HG02852 (cell line): ENCODE data around the gene IFT74.
"Not testable (repeated sequence)": the region's sequence is repeated elsewhere in the genome, so short reads cannot be mapped to it uniquely, and the experiment has no call there.

Experiments used
- ATAC-seq: cut with Tn5 transposase; IDR thresholded peaks from one replicate; pipeline ENCODE4 v1.9.1; 2021; ENCODE audit warnings: mild to moderate bottlenecking, moderate library complexity; ENCODE audit not compliant: unreplicated experiment

IFT74 gene

DNA sequence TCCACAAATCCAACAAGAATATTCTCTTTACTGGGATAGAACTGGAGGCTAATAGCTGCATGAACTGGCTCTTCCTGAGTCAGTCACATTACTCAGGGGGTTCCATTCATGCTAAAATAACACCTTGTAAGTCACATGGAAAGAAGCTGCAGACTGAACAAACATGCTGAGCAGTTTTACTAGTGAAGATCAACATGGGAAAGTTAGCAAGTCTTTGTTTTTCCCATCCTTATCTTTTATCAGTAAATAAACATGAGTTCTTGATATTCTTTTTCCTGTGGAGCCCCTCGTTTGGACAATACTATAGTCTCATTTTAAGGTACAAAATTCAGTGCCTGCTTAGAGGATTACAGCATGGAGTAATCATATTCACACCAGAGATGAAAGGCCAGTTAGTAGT is 109.1 kb downstream of the IFT74 start:
- ATAC-seq, result no peak

DNA sequence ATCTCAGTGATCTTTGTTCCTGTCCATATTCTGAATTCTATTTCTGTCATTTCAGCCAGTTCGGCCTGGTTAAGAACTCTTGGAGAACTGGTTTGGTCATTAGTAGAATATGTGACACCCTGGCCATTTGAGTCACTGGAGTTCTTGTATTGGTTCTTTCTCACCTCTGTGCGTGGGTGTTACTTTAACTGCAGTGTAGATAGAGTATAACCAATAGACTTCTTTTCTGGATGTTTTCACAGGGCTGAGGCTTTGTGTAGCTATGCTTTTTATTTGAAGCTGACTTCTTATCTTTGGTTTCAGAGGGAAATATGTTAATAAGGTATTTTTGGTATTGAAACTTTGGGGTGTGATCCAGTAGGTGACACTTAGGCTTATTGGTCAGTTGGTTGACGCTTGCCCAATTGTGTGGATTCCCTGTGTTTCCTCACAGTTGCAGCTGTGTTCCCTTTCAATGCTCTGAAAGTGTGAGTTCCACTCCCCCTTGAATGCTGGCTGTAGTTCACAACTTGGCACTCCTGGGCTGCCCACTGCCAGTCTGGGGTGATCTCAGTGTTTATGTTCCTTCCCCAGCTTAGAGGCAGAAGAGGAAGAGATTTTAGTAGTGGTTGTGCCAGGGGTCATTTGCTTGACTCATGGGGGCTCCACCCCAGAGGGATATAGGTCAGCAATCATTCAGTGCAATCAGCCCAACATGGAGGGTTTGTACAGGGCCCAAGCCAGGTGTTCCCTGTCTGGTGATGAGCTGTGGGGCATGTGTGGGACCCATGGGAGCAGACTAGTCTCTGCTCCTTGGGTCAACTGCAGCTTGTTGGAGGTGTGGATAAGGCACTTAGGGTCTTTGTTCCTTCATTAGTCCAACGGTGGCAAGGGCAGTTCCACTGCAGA is 117.9 kb downstream of the IFT74 start:
- no peak for ATAC-seq

DNA sequence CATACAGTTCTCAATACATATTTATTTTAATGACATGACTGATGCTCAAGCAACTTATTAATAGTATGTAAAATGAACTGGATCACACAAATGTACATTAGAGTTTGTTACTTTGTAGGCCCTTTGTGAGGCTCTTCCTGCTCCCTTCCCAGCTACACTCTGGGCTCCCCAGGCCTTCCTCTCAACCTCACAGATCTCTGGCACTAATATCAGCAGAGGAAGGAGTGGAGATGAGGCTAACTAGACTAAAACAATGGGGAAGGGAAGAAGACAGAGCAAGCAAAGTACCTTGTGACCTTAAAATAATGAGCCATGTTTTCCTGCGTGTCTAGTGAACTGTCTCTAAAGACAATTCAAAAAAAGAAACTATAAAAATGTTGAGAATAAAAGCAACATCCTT is 122.5 kb downstream of the IFT74 start:
- ATAC-seq, result no peak

DNA sequence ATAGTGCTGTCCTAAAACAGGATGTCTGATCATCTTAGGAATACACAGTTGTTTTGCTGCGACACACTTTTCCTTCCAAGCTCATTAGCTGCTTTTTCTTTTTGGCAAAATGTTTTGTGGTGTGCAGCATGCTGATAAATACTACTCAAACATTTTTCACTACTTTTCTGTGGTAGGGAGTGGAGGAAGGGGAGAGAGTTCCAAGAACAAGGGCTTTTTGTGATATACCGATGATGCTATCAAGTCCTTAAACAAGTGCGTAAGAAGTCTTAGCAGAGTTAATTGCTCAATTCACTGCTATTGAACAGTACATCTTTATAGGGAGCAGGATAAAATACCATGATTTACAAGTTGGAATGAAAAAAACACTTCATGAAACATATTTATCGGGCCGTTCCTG is 129.2 kb downstream of the IFT74 start:
- ATAC-seq, result no peak

DNA sequence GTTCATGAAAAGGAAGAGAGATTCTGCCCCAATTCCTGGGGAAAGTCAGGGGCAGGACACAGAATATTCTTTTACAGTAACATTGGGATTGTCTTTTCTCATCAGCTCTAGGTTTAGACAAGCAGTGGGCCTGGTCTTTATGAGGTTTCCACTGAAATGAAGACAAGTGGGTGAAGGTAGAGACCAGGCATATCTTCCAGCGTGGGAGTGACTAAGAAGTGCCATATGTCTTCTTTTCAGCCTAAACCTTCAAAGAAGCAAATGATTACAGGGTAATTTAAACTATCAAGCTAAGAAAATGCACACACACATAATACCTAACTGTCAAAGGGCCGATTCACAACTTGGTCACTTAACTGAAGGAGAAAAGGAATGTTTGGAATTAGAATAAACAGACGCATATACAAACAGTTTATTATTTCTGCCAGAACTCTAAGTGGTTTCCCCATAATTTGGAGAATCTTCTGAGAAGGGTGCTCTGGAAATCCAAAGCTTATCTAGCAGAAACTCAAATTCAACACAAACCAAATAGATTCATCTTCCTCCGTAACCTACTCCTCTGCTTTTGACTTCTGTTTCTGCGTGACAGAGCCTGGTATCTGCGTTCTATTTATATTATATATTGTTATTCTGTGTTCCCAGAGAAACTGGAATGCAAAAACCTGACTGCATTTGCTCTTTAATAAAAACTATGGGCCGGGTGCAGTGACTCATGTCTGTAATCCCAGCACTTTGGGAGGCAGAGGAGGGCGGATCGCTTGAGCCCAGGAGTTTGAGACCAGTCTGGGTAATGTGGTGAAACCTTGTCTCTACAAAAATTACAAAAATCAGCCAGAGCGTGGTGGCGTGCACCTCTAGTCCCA is 130.8 kb downstream of the IFT74 start:
- no peak for ATAC-seq

DNA sequence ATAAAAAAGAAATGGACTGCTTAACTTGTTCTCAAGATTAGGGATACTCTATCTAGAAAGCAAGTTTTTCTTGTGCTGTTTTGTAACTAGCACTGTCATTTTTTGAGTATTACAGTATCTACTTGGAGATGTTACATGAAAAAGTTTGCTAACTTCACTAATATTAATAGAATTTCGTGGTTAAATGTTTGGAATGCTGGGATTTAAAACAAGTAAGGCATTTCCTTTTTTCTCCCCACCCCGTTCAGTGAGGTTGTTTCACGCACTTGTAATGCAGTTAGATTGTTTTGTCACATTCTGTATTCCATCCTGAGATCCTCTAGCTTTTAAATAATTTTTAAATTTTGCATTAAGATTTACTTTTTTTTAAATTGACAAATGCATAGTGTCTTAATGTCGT is 132.8 kb downstream of the IFT74 start:
- no peak for ATAC-seq

DNA sequence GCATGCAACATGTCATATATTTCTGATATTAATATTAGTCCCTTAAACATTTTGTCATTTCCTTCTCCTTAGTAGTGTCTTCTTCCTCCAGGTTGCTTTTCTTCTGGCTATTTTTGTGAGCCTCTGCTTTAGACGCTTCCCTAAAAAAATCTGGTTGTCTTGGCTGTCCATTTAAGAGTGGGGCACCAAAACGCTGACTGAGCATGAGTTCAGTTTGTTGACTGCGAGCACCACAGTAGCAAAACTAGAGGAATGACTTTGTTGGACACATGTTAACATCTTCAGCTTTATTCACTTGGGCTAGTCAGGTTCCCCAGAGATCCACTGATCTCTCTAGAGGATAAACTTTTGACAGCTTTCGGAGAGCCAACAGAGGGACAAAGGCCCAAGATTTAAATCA is 133.5 kb downstream of the IFT74 start:
- no peak for ATAC-seq

DNA sequence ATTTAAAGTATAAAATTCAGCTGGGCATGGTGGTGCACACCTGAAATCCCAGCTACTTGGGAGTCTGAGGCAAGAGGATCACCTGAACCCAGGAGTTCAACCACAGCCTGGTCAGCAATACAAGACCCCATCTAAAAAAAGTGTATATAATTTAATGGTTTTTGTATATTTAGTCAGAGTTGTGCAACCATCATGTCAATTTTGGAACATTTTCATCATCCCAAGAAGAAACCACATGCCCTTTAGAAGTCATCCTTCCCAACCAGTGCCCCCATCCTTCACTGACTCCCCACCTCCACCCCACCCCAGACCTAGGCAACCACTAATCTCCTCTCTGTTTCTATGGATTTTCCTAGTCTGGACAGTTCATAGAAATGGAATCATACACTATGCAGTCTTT is 134.0 kb downstream of the IFT74 start:
- no peak for ATAC-seq

DNA sequence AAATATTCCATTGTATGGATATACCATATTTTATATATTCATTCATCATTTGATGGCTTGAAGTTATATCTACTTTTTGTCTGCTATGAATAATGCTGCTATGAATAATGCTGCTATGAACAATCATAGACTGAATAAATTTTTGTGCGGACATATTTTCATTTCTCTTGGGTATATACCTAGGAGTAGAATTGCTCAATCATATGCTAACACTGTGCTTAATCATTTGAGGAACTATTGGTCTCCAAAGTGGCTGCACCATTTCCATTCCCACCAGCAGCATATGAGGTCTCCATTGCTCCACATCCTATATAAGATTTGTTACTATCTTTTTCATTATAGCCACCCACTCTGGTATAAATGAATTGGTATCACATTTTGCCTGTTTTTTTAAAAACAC is 134.5 kb downstream of the IFT74 start:
- ATAC-seq, result no peak

DNA sequence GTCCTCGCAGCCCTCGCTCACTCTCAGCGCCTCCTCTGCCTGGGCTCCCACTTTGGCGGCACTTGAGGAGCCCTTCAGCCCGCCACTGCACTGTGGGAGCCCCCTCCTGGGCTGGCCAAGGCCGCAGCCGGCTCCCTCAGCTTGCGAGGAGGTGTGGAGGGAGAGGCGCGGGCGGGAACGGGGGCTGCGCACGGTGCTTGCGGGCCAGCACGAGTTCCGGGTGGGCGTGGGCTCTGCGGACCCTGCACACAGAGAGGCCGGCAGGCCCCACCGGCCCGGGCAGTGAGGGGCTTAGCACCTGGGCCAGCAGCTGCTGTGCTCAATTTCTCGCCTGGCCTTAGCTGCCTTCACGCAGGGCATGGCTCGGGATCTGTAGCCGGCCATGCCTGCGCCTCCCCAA is 136.3 kb downstream of the IFT74 start:
- ATAC-seq, result not testable (repeated sequence)

DNA sequence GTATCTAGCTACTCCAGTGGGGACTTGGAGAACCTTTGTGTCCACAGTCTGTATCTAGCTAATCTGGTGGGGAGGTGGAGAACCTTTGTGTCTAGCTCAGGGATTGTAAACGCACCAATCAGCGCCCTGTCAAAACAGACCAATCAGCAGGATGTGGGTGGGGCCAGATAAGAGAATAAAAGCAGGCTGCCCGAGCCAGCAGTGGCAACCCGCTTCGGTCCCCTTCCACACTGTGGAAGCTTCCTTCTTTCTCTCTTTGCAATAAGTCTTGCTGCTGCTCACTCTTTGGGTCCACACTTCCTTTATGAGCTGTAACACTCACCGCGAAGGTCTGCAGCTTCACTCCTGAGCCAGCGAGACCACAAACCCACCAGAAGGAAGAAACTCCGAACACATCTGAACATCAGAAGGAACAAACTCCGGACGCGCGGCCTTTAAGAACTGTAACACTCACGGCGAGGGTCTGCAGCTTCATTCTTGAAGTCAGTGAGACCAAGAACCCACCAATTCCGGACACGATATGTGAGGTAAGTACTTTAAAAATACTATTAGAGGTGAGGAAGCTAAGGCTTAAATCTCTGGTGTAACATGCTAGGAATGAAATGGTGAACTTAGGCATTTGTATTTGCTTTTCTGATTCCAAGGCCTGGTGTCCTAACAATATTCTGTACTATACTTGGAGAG is 137.3 kb downstream of the IFT74 start:
- ATAC-seq, result not testable (repeated sequence)

DNA sequence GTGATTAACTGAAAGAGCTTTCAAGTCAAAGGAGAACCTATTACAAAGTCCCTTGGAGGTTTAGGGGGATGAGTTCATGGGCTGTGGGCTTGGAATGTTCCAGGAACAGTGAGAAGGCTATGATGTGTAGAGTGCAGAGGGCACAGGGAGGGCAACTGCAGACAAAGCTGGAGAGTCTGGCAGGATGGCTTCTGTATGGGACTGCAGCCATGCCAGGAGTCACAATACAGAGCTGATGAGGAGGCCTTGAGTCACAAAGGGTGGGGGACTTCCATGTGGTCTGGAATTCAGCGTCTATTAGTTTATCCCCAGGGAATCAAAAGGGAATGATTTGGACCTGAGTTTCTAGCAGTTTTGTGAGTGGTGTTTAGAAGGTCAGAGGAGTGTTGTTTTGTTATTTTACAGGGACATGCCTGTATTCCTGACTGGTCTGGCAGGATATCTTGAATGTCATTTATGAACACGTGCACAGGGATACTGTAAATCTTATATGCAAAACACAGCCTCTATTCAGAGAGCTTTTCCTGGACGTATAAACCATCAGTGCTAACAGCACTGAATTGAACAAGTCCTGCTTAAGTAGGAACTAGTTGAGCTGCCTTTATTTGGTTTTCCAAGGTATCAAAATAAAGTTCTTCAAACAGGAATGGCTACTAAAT is 138.6 kb downstream of the IFT74 start:
- ATAC-seq, result no peak

DNA sequence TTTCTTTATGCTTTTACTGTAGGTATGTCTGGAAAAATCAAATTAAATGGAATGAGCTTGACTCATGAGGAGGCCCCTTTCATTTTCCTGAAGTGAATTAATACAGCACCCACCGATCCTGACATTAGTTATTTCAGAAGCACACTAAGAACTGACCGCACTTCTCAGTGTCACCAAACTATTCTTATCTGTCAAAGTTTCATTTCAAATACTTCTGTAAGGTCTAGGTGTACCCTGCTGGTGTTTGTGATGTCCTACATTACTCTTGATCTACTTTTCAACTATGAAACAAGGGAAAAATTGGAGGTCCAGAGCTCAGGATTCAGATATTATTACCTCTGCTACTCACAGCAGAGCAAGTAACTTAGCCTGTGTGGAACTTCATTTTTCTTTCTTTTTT is 151.0 kb downstream of the IFT74 start:
- no peak for ATAC-seq

DNA sequence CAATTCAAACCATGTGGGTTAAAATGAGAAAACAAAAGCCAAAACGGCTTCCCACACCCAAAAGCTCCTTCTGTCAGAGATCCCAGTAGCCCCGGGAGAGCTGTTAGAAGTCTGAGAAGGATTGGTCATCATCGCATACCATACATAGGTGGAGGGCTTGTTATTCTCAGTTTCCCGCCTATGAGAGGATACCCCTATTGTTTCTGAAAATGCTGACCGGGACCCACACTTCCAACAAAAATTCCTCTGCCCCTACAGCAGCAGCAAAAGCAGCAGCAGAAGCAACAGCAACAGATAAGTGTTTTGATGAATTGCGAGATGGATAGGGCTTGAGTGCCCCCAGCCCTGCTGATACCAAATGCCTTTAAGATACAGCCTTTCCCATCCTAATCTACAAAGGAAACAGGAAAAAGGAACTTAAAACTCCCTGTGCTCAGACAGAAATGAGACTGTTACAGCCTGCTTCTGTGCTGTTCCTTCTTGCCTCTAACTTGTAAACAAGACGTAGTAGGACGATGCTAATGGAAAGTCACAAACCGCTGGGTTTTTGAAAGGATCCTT is 152.8 kb downstream of the IFT74 start, which contains the start of gene TEK:
TEK (plus strand) TSS at position 245 of the 561 bp plus-strand sequence. CDS start 366 bp downstream, outside the sequence.
- ATAC-seq, result no peak

DNA sequence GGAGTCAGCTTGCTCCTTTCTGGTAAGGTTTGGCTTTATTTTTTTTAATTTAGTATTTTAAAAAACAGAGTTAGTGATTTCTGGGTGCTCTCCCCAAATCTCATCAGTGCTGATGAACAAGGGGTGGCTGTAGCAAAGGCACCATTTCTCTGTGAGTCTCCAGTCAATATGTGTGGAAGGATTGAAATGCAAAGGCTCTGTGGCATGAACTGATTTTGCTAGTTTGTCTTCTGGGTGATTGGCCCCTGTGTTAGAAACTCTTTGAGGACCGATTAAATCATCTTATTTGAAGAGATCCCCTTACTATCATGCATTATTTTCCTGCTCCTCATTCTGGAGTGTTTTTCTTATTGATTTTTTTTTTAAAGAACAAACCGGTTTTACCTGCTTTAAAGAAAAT is 153.4 kb downstream of the IFT74 start:
- no peak for ATAC-seq

DNA sequence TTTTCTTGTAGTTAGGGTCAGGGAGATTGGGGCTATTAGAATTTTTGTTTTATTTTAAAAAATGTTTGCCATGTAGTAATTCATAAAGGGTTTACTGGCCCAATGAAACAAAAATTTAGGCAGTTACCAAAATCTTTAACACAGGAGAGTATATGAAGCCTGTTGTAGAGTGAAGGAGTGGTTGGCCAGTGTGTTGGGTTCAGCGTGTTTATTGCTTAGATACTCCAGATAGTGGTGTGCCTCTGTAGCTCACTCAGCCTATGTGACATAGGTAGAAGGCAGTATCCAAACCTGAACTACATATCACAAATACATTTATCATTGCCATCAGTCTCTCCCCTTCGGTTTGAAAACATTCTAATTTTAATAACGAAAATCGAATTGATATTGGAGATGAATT is 154.0 kb downstream of the IFT74 start:
- ATAC-seq, result no peak

DNA sequence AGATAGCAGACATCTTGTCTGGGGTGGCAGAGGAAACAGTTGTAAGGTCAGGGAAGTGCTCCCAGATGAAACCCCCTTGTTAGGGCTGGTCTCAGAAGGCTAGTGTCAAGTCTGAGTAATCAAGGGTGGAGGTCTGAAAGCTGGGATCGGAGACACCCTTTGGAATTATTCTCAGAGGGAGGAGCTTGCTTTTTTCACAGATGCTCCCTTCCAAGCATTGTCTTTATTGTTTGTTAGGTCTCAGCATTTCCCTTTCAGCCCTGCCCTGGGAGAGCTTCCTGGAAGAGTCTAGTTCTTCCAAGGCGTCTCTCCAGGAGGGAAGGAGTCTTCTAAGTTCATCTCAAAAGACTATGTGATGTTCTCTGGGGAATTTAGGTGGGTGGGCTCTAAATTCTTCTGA is 156.0 kb downstream of the IFT74 start:
- ATAC-seq, result no peak
